Kidney tubule cell (primary cell): Measurements from ENCODE around the gene SNX25.

Experiments
- DNase-seq: peaks from one replicate; pipeline ENCODE4 v3.0.0-alpha.2; 2018; ENCODE audit warnings: low spot score

SNX25 gene

DNA sequence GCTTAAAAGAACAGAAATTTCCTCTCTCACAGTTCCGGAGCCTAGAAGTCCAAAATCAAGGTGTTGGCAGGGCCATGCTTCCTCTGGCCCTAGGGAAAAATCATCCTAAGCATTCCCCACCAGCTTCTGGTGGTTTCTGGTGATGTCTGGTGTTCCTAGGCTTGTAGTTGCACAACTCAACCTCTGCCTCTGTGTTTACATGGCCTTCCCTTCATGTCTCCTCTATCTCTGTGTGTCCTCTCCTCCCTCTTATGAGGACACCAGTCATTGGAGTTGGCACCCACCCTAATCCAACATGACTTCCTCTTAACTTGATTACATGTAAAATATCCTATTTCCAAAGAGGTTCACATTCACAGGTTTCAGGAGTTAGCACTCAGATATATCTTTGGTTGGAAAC is 170.9 kb downstream of the SNX25 start:
- no peak for DNase-seq

DNA sequence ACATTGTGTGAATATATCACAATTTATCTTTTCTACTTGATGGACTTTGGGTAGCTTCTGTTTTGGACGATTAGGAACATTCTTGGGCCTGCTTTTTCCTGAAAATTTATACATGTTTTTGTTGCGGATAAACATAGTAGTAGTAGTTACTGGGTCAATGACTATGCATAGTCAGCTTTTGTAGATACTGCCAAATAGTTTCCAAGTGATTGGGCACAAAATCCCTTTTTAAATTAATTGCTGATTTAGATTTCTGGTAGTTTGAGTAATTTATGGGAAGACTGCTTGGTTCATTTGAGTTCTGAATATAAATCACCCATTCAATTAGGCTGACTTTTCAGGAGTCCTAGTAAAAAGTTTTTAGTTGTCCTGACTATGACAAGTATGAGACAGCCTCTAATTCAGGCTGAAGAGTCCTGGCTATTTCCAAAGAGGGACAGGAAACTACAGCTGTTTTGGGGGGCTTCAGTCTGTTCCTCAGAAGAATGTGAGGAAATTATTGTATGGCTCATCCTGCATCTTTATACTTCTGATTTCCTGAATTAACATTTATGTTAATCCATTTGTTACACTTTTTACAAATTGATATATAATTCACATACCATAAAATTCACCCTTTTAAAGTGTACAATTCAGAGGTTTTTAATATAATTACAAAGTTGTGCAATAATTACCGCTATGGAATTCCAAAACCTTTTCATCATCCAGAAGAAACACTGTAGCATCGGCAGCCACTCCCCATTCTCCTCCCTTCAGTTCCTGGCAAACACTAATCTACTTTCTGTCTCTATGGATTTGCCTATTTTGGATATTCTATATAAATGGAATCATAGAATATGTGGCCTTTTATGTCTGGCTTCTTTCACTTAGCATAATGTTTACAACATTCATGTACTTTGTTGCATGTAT is 172.1 kb downstream of the SNX25 start:
- DNase-seq = no peak

DNA sequence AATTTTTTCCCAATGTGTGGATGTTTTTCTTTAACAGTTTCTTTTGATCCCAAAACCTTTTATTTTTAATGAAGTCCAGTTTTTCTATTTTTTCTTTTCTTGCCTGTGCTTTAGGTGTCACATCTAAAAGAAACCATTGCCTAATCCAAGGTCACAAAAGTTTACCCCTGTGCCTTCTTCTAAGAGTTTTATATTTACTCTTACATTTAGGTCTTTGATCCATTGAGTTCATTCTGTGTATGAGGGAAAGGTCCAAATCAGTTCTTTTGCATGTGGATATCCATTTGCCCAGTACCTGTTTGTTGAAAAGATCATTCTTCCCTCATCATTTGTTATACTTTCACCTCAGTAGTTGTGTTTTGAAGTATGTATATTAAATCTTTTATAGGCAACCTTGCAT is 173.4 kb downstream of the SNX25 start:
- DNase-seq = no peak

DNA sequence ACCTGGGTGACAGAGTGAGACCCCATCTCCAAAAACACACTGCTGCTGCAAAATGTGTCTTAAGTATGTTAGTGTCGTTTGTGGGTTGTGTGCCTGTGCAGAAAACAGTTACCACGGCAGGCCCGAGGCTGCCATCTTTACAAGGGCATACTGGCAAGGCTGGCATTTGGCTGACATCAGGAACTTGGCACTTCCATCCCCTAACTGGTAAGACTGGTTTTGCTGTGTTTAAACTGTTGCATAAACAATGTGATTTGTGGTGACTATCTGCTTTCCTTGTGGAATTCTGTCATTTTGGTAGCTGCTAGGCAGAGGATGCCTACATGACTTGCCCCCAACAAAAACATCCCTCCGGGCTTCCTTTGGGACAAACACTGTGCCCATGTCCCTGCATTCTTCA is 174.1 kb downstream of the SNX25 start:
- DNase-seq = peak; percentile 6

DNA sequence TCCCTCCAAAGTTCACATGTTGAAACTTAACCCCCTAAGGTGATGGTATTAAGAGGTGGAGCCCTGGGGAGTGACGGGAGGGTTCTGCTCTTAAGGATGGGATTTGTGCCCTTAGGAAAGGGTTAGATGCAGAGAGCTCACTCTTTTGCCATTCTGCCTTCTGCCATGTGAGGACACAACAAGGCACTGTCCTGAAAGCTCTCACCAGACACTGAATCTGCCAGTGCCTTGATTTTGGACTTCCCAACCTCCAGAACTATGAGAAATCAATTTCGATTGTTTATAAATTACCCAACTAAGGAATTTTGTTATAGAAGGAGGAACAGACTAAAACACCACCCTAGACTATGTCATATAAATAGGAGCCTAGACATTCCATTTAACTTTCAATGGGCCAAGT is 174.7 kb downstream of the SNX25 start:
- no peak for DNase-seq

DNA sequence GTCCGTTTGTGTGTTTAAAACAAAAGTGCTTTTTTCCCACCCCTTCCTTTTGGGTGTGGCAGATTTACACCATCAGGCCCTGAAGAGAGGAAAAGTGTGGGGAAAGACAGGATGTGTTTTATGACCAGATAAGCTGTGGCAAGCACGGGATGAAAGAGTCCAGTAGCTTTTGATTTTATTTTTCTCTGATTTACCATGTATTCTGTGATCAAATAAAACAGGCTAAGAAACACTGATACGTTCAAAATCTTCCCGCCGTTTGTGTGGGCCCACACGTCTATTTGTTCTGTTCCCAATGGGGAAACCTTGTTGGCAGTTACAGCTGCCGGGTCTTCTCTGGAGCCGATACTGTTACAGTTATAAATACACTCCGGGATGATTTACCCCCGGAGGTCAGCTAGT is 175.5 kb downstream of the SNX25 start:
- no peak for DNase-seq

DNA sequence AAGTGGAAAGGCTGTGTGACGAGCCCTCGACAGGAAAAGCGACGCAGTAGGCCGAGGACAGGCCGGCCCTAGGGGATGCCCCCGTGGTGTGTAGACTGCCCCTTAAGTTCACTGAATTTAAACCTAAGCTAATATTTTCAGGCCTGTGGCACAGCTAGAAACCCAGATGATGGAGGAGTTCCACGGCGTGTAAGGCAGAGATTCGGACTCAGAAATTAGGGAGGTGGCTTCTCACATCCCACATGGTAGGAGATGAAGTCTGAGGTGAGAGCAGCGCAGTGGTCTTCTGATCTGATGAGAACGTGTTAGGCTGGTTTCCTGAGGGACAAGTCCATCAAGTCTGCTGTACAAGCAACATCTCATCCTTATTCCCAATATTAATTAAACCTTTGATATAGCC is 178.6 kb downstream of the SNX25 start:
- DNase-seq = no peak

DNA sequence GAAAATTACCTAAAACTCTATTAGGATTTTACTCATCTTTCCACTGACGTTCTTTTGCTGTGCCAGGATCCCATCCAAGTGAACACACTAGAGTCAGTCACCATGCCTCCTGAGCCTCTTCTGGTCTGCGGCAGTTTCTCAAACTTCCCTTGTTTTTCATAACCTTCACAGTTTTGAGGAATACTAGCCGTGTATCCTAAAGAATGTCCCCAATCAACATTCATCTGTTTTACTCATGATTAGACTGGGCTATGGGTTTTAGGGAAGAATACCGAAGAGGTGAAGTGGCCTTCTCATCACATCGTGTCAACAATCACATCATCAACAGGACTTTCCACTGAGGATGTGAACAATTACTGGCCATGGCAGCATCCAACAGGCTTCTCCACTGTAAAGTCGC is 181.5 kb downstream of the SNX25 start:
- DNase-seq = no peak

DNA sequence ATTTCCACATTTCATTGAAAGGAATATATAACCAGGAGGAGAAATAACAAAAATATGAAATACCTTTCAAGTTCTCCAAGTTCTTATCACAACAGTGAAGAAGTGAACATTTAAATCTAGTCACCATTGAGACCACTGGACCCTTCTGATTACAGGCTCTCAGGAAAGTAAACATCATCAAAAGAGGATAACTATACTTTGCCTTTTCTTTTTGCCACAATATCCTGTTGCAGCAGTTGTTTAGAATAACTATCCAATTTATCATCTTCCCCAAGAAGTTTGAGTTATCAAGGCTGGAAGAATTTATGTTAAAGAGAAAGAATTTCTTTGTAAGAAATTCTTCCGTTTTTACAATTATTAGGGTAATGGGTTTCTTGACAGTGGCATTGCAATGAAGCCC is 182.8 kb downstream of the SNX25 start:
- no peak for DNase-seq

DNA sequence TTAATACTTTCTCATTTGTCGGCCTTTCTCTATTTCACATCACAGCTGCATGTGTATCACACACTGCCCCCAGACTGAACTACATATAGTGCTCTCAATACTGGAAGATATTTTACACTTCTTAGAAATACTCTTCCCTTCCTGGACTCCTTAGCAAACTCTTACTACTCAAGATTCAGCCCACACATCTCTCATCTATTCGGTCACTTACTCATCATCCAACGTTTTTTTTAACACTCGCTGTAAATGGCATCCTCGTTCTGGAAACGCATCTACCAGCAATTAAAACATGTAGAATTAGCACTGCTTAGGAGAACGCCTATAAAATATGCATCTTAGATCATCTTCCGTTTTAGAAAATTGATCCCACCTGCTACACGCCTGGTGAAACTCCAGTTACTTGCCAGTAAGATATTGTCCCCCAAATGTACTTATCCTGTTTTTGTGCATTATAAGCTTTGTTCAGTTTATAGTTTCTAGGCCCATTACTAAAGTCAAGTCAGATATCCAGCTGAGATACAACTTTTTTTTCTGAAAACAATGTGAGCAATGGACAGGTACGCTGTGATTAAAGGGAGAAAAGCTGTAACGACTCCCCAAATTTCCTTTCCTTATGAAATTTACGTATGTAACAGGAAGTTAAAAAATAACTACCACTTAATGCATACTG is 185.3 kb downstream of the SNX25 start:
- DNase-seq = no peak

DNA sequence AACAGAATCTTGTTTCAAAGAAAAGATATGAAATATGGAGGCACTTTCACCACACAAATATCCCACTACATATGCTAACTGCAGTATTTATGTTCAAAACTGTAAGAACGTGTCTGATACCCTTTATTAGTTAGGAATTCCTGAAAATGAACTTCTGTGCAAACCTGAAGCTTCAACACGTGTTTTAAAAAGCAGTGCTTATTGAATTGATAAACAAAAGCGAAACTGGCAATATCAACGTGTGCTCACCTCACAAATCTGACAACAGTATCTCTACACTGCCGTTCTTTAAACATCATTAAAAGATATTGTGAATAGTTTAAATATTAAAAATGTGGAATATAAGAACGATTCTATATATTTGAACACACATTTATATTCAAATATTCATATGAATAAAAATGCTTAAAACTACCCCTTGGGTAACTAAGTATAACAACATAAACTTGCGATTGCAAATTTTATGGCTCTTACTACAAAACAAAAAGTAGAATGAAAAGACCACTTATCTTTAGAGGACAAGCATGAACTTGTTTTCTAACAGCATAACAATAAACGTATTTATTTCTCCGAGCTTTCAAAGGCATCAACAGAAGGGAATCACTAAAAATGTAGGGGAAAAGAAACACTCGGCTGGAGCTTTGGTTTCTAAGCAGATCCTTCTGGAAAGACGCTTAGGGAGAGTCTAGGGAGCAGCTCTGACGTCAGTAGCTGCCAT is 186.0 kb downstream of the SNX25 start, which contains the start of gene LRP2BP:
Gene LRP2BP (minus strand): TSS at position 687 of the 718 bp plus-strand sequence. CDS start 17,738 bp downstream, outside the sequence.
- peak; percentile 19 for DNase-seq

DNA sequence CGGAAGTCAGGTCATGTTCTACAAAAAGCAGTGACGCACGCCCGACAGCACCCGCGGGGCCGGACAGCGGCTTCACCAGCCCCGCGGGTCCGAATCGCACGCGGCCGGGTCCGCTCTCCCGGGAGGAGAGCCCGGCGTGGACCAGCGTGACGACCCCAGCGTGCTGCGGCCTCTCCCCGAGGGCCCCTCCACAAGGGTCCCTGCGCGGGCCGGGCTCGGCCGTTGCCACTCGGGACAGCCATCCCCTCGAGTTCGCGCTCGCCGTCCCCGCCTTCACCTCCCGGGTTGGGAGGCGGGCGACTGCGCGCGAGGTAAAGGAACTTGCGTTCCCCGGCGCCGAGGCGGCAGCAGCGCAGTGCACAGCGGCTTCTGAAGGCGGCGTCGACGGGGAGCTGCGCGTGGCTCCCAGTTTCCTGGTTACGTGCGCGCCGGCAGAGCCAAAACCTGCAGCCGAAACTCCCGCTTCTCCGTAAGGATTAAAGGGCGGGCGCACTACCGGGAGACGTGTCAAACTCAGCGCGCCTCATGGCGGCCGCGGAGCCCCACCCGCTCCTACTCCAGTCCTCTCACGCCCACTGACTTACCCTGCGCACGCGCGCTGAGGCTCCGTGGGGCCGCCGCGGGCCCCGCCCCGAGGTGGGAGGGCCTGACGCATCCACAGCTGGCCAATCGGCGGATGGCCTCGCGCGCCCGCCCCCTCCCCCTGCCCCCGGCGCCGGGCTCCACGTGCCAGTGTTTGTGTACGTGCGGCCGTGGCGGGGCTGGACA is 186.7 kb downstream of the SNX25 start:
- DNase-seq = peak; percentile 99

DNA sequence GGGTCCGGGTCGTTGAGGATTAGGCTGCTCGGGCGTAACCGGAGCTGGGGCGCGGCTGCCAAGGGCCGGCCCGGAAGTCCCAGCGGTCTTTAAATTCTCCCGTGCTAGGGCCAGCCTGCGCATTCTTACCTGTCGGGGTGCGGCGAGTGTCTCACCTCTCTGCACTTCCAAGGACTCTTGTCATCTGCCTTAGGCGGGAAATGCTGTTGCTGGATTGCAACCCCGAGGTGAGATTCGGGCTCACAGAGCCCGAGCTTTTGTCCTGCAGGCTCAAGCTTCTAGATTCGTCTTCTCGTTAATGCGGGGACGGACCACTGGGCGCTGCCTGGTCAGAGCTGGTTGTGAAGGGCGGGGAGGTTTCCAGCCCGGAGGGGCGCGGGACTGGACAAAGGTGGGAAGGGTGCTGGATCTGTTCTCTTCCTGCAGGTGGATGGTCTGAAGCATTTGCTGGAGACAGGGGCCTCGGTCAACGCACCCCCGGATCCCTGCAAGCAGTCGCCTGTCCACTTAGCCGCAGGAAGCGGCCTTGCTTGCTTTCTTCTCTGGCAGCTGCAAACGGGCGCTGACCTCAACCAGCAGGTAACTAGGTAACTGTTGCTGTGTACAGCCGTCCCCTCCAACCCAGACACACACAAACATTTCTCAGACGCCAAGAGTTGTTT is 187.5 kb downstream of the SNX25 start, which contains the start of gene ANKRD37:
Gene ANKRD37 (plus strand): TSS at position 118 of the 662 bp plus-strand sequence. CDS start 83 bp downstream, at position 201.
- DNase-seq = peak; percentile 85

DNA sequence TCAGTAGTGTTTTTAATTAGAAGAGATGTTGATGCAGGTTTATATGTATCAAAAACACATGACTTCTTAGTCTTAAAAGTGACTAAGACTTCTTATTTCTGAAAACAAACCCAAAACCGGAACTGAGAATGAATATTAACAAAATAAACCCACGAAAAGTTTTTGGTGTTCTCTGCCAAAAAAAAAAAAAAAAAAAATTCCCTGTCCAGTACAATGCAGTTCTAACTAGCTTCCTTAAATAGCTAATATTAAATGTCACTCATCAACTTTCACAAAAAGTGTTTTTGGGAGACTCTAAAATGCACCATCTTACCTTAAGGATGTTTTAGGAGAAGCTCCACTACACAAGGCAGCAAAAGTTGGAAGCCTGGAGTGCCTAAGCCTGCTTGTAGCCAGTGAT is 189.2 kb downstream of the SNX25 start:
- DNase-seq = no peak

DNA sequence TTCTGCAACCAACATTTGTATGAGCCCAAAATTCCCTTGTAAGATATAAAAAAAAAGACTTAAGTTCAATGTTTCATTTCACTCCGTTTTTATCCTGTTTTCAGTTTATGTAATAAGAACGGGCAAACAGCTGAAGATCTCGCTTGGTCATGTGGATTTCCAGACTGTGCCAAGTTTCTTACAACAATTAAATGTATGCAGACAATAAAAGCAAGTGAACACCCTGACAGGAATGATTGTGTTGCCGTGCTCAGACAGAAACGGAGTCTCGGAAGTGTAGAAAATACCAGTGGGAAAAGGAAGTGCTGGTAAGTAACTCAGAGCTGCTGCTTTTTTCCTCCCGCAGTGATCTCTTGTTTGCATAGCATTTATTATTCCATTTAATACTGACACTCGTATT is 190.1 kb downstream of the SNX25 start:
- no peak for DNase-seq

DNA sequence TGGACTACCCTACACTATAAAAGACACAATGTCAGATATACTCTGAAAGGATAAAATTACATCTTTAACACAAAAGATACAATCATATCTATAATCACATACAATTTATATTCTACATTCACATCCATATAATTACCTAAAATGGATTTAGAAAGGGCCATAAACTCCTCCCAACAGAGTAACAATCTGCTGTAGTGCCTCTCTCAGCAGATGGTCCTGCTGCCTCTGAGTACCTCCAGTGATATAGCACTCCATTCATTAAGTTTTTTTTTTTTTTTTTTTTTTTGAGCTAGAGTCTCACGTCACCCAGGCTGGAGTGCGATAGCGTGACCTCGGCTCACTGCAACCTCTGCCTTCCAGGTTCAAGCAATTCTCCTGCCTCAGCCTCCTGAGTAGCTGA is 194.6 kb downstream of the SNX25 start:
- no peak for DNase-seq

DNA sequence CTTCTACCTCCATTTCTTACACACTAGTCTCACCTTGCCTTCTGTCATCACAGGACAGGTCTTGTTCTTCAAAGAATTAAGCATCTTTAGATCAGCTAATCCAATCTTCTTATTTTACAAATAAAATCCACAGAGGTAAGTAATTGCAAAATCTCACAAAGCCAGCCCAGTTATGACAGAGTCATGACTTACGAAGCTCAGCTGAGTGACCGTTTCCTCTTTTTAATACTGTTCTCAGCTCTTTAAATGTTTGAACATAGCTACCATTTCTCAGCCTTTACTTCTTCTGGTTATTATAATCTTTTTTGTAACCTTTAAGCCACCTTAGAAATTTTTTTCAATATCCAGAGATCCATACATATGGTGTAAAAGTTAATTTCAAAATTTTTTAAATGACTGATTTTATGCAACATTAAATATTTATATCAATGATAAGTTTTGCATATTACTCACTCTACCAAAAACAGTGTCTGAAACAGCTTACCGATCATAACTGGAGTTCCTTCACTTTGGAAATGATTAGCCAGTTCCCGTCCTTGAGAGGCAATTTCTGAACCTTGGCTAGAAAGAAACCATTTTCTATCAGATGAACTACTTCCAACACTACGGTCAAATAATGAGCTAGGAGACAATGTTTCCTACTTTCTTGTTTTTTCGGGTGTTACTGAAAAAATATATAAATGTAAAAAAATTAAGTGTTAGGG is 196.1 kb downstream of the SNX25 start:
- DNase-seq = no peak

DNA sequence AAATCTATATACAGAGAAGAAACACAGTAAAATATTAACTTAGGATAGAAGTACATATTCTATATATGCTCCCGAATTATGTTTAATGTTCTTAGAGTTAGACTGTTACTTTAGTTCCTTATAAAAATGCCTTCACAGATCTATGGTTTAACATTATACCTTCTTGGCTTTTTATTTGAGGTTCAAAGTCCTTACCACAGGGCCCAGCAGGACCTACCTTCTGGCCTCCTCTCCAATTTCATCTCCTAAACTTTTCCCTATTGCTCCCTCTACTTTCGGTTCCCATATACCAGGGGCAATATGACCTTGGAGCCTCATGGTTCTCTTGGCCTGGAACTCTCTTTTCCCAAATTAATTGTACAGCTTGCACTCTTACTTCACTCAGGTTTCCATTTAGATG is 199.0 kb downstream of the SNX25 start:
- no peak for DNase-seq

DNA sequence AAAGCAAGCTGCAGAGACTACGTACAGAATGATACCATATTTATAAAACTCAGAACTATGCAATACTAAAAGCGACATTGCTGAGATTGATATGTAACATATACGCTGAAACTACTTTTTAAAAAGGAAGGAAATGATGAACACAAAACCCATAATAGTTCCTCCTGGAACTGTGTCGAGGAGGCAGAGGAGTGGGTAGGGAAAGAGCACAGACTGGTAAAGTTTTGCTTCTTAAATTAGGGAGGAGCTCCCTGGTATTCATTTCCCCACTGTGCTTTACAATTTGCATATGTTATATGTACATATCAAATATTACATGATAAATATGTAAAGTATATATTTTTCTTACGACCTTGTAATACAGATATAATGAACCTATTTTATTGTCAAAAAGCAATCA is 202.5 kb downstream of the SNX25 start:
- no peak for DNase-seq

DNA sequence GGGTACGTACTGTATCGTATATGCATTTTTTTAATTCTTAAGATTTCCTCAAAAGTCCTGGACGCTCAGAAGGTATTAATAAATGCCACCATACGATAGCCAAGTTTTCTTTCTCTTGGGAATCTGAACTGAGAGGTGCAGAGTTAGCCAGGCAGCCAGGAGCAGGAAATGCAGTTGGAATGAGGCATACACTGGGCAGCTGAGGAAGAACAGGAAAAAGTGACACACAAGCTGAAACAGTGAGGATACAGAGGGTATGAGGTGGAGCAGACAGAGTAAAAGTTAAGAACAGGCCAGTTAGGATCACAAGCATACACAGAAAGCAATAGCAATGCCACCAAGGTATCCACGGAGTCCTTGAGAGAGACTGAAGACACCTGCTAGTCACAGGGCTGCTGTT is 203.0 kb downstream of the SNX25 start:
- DNase-seq = peak; percentile 38
